GM19099 (cell line): Measurements from ENCODE around the gene TNK2.

Experiments
- POLR2A ChIP-seq: IDR thresholded peaks from 3 replicates; pipeline ENCODE4 v1.6.1; 2011; ENCODE audit warnings: low read depth; ENCODE audit not compliant: insufficient read length; ENCODE audit errors: extremely low read depth

TNK2 gene

GRCh38 chr3:195909644-195910498, 1.5 kb upstream of the TNK2 start:
- TF ChIP-seq POLR2A: peak; percentile 54

- no peak for TF ChIP-seq POLR2A
These were observed 587 bp upstream of the TNK2 start for GRCh38 chr3:195908694-195909581.

- peak; percentile 58 for TF ChIP-seq POLR2A
These were observed 742 bp downstream of the TNK2 start for GRCh38 chr3:195907684-195907933.

- TF ChIP-seq POLR2A: peak; percentile 59
These were observed 1.3 kb downstream of the TNK2 start for GRCh38 chr3:195906865-195907683.

- TF ChIP-seq POLR2A: no peak
These were observed 2.1 kb downstream of the TNK2 start for GRCh38 chr3:195905970-195906864.

- TF ChIP-seq POLR2A: no peak
These were observed 4.0 kb downstream of the TNK2 start for GRCh38 chr3:195904368-195904767.

GRCh38 chr3:195903950-195904290, 4.4 kb downstream of the TNK2 start:
- no peak for TF ChIP-seq POLR2A

- TF ChIP-seq POLR2A: peak; percentile 66
These were observed 7.7 kb downstream of the TNK2 start for GRCh38 chr3:195900436-195901355.

GRCh38 chr3:195899701-195900435, 8.5 kb downstream of the TNK2 start:
- TF ChIP-seq POLR2A: no peak

GRCh38 chr3:195897853-195898415, 10.4 kb downstream of the TNK2 start:
- no peak for TF ChIP-seq POLR2A

- TF ChIP-seq POLR2A: no peak
These were observed 11.1 kb downstream of the TNK2 start for GRCh38 chr3:195897081-195897852.
